K562 (cell line): ENCODE results near the gene ST6GAL1.

Experiments
- ATF7 ChIP-seq: fragments of 450-650 bp; IDR thresholded peaks from 2 replicates; pipeline ENCODE4 v1.7.1; 2014; ENCODE audit warnings: mild to moderate bottlenecking, moderate library complexity
- CBFB ChIP-seq: sonication (generic); formaldehyde crosslinking; IDR thresholded peaks from 2 replicates; pipeline ENCODE4 v1.4.0; 2020; ENCODE audit warnings: mild to moderate bottlenecking, missing genetic modification reagents
- MTF1 ChIP-seq: fragments of 250-450 bp; sonication (Bioruptor Pico); IDR thresholded peaks from 2 replicates; pipeline ENCODE4 v1.9.0; 2021; ENCODE audit warnings: moderate library complexity, mild to moderate bottlenecking, inconsistent platforms, borderline replicate concordance
- POLR2AphosphoS5 ChIP-seq: IDR thresholded peaks from 2 replicates; pipeline ENCODE4 v1.6.1; 2011; ENCODE audit warnings: mild to moderate bottlenecking, low read depth, low read length, moderate library complexity; ENCODE audit not compliant: control insufficient read depth, insufficient read depth
- TAF1 ChIP-seq: IDR thresholded peaks from 2 replicates; pipeline ENCODE4 v1.6.1; 2011; ENCODE audit warnings: mild to moderate bottlenecking, low read length, moderate library complexity; ENCODE audit not compliant: insufficient read depth, control insufficient read depth, severe bottlenecking; ENCODE audit errors: extremely low read depth
- TF ChIP-seq, protein P1 (sequence below), 3 experiments: IDR thresholded peaks in 2 of 3; conservative IDR thresholded peaks in 1 of 3; 2 replicates each; pipeline ENCODE4 v1.5.1; 2011 to 2012; ENCODE audit warnings: low read length in 3 of 3, mild to moderate bottlenecking in 3 of 3, control low read depth in 2 of 3, improper control_type of control experiment in 1 of 3, inconsistent platforms in 1 of 3, low read depth in 1 of 3, mixed read lengths in 1 of 3, moderate library complexity in 1 of 3; ENCODE audit not compliant: insufficient read depth in 2 of 3

DNA sequence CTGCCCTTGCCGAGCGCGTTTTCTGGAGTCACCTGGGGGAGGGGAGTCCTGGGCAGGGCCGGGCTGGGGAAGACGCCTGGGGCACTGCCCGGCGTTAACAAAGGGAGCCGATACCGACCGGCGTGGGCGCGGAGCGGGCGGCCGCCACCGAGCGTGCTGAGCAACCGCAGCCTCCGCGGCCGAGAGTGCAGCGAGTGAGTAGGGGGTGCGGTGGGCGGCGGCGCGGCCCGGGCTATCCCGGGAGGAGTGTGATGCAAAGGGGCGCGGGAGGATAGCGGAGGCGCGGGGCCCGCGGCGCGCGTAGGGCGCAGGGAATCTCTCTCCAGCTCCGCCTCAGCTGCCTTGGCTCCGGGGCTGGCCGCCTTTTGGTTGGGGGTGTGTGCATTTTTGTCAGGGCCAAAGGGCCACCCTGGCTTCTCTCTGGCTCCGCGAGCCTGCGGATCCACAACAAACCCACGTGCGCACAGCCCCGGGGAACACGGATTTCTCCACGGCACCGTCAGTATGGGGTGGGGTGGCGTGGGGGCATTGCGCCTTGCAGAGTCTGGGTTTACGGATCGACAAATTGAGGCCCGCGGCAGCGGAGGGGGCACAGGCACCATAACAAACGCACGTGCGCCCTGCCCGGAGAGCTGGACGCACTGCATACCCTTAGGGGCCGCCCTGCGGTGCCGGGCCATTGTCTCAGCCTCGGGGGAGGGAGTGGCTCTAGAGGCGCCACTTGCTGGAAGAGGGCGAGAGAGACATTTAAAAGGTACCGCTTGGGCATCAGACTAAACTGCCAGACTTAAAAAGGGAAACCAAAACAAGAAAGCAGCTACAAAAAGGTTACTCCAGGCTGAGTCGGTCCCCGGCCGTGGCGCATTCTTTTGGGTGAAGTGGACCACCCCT is 560 bp downstream of the ST6GAL1 start:
- TF ChIP-seq TAF1 (peak; percentile 59), ATF7 (no peak; the same call in 1 of the 2 replicates), CBFB (no peak), MTF1 (CRISPR knock-in tag) (no peak), POLR2AphosphoS5 (no peak; the same call in 1 of the 2 replicates)
- TF ChIP-seq, protein P1, sequence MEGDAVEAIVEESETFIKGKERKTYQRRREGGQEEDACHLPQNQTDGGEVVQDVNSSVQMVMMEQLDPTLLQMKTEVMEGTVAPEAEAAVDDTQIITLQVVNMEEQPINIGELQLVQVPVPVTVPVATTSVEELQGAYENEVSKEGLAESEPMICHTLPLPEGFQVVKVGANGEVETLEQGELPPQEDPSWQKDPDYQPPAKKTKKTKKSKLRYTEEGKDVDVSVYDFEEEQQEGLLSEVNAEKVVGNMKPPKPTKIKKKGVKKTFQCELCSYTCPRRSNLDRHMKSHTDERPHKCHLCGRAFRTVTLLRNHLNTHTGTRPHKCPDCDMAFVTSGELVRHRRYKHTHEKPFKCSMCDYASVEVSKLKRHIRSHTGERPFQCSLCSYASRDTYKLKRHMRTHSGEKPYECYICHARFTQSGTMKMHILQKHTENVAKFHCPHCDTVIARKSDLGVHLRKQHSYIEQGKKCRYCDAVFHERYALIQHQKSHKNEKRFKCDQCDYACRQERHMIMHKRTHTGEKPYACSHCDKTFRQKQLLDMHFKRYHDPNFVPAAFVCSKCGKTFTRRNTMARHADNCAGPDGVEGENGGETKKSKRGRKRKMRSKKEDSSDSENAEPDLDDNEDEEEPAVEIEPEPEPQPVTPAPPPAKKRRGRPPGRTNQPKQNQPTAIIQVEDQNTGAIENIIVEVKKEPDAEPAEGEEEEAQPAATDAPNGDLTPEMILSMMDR (IDR thresholded peaks at IDR 0.05 in 2 of 3, conservative IDR thresholded peaks at IDR 0.05 in 1 of 3; ENCODE audit: insufficient read depth in 2 of 3, low read depth in 1 of 3, low read length in 3 of 3), result peak; percentile 30 to 80 (median 54); a peak in 5 of 6 replicates
